ENCODE results near the gene PROB1.
A peak's percentile ranks its signal among the peaks of the same experiment; 100 is the strongest.
"Not testable (repeated sequence)": the region's sequence is repeated elsewhere in the genome, so short reads cannot be mapped to it uniquely, and the experiment has no call there.

The PROB1 gene

DNA sequence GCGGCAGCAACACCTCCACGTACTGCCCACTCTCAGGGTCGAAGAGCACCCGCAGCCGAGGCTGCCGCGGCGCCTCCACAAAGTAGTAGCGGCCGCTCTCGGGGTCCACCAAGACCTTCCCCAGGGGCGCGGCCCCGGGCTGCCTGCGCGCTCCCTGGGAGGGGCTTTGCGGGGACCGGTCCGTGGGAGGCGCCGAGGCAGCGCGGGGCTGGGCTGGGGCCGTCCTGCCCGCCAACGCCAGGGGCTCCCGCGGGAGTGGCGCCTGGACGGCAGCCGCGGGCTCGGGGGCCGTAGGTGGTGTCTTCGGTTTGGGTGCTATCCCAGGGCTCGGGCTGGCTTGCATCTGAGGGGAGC lies 2.6 kb downstream of the PROB1 start:
- no peak for DNase-seq (ENCODE audit: low read depth in 2 of 2)

DNA sequence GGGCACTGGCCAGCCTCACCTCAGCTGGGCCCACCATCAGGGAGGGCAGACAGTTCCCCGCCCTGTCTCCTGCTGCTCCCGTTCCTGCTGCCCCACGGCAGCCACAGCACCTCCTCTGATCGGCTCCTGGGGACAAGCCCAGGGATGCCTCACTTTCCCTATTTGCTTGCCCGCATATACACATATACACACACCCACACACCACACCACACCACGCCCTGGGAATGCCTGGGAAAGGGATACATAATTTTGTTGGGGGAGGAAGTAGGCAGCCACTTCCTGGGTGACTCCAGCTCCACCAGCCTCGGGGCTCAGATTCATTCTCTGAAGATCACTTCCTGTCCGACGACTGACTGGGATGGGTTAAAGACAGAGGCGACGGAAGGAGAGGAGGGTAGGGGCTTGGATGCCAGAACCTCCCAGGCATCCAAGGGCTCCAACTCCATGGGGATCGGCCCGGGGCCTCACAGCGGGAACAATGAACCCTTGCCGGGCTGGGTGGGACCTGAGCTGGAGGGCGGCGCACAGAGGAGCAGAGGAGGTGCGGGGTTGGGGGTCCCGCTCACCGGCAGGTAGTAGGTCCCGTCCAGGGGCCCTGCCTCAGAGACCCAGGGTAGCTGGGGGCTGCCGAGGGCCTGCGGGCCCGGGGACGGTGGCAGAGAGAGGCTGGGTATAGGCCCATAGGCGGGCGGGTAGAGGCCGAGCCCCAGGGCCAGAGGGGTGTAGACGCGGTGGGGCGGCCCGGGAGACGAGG lies 3.2 kb downstream of the PROB1 start:
- no peak for DNase-seq (ENCODE audit: low read depth in 2 of 2)

DNA sequence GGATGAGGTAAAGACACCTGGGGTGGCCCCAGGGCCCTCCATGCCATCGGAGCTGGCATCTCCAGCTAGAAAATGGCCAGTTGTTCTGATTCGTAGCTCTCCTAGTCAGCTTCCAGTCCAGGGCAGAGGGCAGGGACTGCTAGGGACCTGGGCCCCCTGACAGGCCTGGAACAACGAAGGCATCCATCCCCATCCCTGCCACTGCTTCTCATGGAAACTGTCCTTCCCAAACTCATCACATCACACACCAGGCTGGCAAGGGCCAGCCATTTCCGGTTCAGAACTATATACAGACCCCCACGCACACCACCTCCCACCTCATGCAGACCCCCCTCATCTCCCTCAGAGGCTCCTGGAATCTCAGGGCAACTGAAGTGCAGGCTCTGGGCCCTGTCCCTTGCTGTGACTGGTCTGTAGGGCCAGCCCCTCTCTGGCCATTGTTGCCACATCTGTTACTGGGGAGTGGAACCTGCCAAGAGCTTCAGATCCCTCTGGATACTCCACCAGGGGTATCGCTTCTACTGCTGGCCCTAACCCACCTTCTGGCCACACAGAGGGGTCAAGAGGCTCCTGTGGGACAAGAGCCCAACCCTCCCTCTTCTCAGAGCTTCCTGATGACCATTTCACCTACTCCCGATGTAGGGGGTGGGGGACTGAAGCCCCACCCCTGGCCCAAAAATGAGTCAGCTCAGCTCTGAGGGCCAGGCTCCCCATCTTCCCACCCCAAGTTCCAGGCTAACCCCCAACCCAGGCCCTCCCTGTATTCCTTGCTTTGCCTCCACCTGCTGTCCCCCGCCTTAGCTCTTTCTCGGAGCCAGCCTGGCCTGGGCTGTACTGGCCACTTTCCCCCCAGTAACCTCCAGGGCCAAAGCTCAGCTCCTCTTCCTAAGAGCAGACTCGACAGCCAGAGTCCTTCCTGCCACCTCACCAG lies 4.0 kb downstream of the PROB1 start:
- DNase-seq (ENCODE audit: low read depth in 2 of 2), result no peak

DNA sequence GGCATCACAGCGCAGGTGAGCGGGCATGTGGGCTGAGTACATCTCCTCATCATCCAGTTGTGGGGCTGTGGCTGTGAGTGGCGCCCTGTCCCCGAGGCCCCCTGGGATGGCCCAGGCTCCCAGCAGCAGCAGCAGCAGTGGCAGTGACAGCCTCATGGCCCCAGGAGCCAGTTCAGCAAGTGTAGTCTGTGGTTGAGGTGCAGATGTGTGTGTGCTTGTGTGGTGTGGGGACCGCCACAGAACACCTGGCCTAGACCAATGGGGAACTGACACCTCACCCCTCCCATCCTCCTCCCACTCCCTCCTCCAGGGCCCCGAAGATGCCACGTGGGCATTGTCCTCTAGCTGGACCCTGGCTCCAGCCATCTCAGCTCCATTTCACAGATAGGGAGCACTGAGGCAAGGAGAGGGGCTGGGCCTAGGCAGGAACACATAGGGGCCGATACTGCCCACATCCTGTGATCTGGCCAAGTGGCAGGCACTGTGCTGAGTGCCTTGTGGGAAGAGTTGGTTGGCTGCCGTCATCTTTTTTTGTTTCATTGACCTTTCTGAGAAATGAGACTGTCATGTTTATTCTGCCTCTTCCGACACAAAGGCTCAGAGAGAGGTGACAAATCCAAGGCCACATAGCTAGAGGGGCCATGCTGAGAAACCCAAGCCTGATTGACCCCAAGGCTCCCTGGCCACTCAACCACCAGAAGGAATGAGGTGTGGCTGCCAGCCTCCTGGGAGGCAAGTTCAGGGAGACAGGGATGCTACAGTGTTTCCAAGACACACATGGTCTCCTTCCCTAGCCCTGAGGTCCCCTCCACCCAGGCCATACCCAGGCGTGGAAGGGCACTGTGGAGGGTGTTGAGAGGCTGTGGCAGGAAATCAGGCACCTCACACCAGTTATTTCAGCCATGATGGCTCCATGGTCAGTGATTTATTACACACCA lies 4.9 kb downstream of the PROB1 start, which contains the start of gene MZB1:
TSS of gene MZB1 (minus strand) at position 213 of the 938 bp plus-strand sequence. CDS start at position 156, 57 bp downstream.
- peak; percentile 43 to 53 for DNase-seq (ENCODE audit: low read depth in 2 of 2)

DNA sequence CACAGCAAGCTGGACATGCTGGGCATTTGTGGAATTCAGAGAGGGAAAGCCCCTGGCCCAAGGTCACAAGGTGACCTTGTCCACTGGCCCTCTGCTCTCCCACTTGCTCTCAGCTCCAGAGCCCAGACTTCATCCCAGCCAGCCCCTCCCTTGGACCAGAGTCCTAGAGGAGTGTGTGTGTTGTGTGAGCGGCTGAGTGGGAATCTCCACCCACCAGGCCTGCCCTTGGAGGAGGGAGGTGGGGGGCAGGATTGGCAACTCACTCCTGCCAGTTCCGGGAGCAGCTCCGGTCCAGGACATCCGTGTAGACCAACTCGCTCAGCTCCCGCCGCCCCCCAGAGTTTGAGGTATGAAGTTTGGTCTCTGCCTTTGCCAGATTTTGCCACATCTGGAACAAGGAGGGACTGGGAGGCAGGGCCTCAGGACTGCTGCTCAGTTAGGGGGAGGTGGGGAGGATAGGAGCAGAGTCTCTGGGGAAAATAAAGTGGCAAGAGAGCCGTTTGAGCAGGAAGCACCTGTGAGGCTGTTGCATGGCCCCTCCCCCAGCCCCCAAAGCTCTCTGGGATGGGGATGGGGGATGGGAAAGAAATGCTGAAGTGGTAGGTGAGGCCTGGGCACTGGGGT lies 6.6 kb downstream of the PROB1 start:
- DNase-seq (ENCODE audit: low read depth in 2 of 2), result no peak

DNA sequence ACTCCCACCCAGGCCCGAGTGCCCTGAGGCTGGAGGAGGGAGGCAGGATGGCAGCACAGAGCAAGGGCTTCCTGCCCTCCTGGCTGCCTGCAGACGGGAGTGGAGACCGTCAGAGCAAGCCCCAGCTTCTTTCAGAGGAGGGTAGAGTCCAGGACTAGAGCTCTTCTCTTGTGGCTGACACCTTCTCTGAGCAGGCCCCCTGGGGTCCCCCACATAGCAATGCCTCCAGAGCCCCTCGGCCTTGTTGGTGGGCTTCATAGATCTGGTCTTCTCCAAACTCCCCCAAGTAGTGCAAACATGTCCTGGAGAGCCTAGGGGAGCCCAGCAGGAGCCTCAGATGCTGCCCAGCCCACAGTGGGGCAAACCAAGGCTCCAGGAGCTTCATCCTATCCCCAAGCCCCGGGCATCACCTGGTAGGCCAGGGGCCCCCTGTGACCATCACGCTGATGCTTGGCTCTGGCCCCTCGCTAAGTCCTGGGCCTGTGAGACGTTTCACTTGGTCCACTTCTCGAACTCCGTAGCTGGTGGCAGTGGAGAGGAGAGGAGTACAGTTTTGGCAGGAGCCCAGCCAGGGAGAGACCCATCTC lies 7.2 kb downstream of the PROB1 start:
- no peak for DNase-seq (ENCODE audit: low read depth in 2 of 2)

DNA sequence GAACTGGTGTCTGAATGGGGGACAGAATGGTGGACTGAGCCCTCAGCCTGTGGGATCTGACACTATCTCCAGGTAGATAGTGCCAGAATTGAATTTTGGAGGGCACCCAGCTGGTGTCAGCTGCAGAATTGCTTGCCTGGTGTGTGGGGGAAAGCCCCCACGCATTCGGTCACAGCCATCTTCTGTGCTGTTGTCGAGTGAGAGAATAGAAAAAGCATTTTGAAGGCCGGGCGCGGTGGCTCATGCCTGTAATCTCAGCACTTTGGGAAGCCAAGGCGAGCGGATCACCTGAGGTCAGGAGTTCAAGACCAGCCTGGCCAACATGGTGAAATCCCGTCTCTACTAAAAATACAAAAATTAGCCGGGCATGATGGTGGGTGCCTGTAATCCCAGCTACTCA lies 7.9 kb downstream of the PROB1 start:
- not testable (repeated sequence) for DNase-seq (ENCODE audit: low read depth in 2 of 2)

DNA sequence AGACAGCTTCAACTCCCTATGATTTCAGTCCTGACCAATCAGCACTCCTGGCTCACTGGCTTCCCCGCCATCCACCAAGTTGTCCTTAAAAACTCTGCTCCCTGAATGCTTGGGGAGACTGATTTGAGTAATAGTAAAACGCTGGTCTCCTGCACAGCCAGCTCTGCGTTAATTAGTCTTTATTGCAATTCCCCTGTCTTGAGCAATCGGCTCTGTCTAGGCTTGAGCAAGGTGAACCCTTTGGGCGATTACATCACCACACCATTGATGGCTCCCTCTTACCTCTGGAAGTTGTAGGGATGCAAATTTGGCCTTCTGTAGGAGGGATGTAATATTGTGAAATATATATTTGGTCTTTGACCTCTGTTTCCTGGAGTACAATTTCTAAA lies 8.9 kb downstream of the PROB1 start:
- DNase-seq (ENCODE audit: low read depth in 2 of 2), result no peak

DNA sequence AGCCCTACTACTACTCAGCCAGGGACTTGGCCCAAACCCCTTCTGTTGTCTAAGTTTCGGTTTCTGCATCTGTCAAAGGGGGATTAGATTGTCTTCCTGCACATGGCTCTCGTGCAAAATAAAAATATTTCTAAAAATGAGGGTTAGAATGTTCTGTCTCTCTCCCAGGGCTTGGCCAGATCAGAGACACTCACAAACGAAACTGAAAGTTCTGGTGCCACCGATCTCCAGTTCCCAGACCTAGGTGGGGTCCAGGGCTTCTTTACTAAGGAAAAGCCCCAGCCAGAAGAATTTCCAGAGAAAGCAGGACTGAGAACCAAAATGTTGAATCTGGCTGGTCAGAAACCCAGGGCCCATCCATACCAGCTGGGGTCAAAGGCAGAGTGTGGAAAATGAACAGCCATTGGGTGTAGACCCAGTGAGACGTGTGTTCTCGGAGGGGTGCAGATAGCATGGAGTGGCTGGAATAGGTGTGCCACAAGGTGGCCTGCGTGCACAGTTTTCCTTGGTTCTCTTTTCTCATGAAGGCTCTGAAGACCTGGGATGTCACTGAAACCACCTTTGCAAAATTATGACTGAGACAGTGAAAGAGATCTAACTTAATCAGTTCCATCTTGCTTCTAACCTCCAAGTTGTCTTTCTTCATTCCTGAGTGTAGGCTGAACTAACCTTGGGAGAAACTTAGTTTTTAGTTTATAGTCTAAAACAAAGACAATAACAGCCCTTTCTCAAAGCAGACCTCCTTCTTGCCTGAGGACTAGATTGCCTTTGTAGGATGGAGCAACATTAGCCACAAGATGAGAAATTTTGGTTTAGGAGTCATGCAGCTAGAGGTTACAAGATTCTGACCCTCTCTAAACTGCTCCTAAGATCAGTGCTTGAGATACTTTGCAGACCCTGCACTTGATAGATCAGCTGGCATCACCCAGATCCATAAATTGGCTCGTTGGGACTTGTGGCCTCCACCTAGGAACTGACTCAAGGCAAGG lies 9.5 kb downstream of the PROB1 start:
- no peak for DNase-seq (ENCODE audit: low read depth in 2 of 2)

DNA sequence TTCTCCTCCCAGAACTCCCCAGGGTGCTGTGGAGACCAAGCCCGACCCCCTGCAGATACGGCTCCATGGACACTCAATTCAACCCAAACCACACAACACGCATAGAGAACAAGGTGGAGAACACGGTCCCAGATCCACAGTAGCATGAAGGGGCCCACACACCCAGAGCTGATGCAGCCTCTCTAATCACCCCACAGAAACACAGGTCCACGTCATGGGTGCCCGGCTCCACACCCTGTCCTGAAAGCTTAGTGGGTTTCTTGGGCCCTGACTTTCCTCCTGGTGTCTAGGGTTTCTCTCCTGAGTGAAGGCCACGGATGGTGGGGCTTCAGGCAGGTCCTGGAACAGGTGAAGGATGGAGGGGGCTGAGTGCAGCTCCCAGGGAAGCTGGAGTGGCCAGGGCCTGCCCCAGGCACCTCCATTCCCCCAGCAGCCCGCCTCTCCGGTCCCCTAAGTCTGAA lies 10.3 kb downstream of the PROB1 start:
- DNase-seq (ENCODE audit: low read depth in 2 of 2), result no peak

DNA sequence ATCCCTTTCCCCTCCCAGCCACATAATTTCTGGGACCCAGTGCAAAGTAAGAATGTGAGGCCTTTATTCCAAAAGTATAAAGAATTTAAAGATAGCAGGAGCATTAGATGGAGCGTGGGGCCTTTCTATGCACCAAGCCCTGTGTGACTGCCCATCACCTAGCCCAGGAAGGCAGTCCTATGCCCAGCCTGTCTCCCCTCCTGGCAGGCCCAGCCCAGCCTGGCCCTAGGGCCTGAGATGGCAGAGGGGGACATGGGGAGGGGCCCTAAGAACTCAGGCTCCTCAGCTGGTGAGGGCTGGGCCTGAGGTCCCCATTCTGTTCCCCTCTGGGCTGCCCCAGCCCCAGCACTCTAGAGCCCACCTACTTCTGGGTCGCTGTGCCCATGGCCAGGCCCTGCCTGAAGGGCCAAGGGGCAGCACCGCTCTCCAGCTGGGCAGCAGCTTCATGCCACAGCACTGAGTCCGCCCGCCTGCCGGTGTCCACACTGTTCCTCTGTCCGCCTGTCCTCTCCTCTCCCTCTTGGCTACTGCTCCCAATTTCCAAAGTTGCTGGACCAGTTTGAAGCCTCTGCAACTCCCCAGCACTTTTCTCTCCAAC lies 10.8 kb downstream of the PROB1 start:
- no peak for DNase-seq (ENCODE audit: low read depth in 2 of 2)

DNA sequence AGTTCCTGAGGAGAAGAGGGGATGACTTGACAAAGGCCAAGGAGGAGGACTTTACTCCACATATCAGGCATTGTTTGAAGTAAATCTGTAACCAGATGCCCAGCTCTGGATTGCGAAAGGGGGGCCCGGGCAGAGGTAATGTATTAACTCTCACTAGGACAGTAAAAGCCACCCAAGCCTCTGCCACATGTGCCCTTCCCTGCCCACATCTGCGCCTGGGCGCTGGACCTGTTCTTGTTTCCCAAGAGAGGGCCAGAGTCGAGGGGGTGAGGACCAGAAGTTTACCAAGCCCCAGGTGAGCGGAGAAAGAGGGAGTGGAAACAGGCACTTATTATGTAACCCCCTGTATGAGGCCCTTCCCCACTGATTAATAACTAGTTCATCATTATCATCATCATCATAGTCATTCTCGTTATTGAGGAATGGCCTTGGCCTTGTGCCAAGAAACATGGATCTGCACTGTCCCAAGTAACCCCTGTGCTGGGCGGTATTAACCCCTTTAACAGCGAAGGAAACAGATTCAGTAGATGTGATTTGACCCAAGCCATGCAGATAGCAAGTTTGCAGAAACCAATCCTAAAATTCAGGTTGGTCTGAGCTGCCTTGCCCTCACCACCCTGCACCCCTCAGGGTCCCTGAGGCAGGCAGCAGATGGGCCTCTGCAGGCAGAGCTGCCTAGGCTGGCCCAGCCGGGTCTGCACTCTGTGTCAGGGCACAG lies 11.5 kb downstream of the PROB1 start, which contains the start of gene SLC23A1:
TSS of gene SLC23A1 (minus strand) at position 23 of the 718 bp plus-strand sequence. CDS start 44 bp downstream, outside the sequence.
- DNase-seq (ENCODE audit: low read depth in 2 of 2), result no peak

DNA sequence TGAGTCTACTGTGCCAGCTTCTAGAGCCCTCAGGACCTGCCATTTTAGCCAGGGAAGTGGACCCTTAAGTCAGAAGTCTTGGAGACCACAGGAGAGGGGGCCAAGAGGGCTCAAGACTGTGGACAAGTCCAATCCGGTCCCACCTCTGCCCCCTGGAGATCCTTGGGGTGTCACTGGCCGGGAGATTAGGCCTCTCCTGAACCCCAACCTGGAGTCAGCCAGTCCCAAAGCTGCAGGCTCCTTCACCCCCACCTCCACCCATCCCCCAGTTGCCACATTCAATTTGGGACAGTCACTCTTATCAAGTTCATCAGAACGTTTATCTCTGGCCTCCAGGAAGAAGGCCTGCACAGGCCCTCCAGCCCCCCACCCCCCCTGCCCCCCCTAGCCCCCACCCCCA lies 12.1 kb downstream of the PROB1 start:
- DNase-seq (ENCODE audit: low read depth in 2 of 2), result no peak

DNA sequence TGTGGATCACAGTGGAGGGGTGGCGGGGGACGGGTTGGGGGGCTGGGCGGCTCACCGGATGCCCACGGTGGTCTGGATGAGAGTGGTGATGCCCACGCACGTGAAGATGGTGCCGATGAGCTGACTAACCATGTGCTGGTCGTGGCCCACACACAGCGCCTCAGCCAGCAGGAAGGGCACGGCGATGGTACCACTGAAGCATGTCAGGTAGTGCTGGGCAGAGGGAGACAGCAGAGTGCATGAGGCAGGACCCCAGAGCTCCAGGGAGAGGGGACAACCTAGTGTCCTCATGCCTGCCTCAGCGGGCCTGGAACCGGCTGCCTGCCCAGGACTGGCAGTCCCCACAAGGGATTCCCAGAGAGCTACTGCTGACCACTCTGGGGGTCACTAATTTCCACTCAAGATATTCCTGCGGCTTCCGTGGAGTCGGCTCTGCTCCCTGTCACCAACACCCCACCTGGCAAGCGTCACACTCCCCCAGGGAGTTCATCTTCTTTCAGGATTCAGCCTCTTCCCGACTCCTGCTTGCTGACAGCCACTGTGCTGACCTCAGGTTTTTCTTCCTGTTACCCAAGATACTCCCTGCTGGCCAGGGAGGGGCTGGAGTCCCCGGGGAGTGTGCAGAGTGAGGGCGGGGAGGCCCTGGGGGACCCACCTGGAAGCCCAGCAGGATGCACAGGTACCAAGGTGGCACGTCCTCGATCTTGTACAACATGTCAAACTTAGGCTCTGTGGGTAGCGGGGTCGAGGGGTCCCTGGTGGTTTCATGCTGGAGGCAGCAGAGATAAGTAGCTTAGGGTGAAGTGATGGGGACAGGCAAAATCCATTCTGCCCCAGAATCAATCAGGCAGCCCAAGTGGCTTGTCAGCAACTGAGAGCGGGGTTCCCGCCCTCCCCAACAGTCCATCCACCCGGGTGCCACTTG lies 12.8 kb downstream of the PROB1 start:
- DNase-seq (ENCODE audit: low read depth in 2 of 2), result no peak

DNA sequence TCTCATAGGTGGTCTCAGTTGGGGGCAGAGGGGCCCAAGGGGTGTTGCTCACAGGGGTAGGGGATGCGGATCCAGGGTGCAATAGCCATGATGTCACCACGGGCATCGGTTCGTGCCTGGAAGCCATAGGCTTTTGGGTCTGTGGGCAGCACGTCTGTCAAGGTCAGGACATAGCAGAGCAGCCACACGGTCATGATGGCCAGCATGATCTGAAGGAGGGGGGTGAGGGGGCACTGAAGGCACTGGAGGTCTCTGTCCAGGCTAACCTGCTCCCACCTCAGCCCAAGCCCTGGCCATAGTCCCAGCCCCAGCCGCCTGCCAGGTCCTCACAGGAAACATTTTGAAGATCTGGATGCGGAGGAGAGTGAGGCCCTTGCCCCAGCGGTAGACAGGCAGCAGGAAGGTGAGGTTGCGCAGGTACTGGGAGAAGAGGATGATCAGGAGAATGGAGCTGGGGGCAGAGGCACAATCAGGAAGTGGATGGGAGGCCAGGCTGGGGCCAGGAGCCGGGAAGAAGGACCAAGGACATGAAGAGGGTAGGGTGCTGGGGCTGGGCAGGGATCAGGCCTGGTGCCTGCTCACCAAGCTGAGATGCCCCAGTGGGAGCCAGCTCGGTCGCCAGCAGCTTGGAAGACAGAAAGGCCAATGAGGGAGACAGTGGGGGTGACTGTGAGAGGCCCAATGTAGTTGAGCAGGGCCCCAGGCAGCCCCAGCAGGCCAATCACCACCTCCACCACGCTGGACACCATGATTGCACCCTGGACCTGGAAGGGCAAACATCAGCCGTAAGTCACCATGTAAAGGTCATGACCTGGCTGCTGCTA lies 15.1 kb downstream of the PROB1 start:
- no peak for DNase-seq (ENCODE audit: low read depth in 2 of 2)

DNA sequence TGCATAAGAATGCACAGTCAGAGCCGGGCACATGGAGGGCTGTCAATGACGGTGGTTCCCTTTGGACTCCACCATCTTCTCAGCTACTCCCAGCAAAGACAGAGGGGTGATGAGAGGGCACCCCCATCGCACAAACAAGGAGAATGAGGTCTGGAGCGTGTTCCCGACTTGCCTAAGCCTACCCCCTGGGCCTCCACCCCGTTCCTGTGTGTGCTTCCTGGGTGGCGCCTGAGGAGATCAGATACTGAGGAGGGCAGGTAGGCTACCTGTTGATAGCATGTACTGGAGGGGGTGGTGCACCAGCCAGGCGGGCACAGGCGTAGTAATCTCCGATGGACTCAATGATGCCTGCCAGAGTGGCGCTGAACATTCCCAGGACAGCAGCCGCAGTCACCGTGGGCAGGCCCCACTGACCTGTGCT lies 16.0 kb downstream of the PROB1 start:
- DNase-seq (ENCODE audit: low read depth in 2 of 2), result no peak
